GM12878 (cell line): ENCODE measurements around the gene NPHP3. TPM values are rescaled to one million over a fixed set of nuclear protein-coding genes. Genes with fewer than 3 reads are reported as not detected.

Source experiments
- ATAC-seq: fragments of 200-7000 bp; cut with Tn5 transposase; 3 replicates; pipeline ENCODE4 v1.9.1; 2020; ENCODE audit warnings: mild to moderate bottlenecking, moderate library complexity
- BruUV-seq: library from RNA; stranded (reverse); fragments of 400-500 nt; replicated peaks from 2 replicates; lab custom pipeline; 2021; lab: Mats Ljungman, UMichigan
- CTCF ChIA-PET: fragments of 300-600 bp; sonication (Branson Sonifier 250); formaldehyde crosslinking; extraction: SDS; loops from one replicate; lab custom pipeline; 2021; ENCODE audit warnings: inconsistent platforms; lab: Yijun Ruan, JAX
- POLR2A ChIA-PET: fragments of 350-600 bp; formaldehyde crosslinking; extraction: SDS; loops from one replicate; lab custom pipeline; 2021; ENCODE audit warnings: inconsistent platforms; lab: Charles Lee
- RAD21 ChIA-PET: fragments of 300-600 bp; sonication (Branson Sonifier 250); formaldehyde crosslinking; loops from one replicate; lab custom pipeline; 2023; ENCODE audit warnings: antibody characterized with exemption; ENCODE audit not compliant: unreplicated experiment; lab: Charles Lee
- SMC1A ChIA-PET: fragments of 300-600 bp; sonication (Branson Sonifier 250); formaldehyde crosslinking; loops from one replicate; lab custom pipeline; 2023; ENCODE audit not compliant: unreplicated experiment, uncharacterized antibody; lab: Charles Lee
- DNase-seq: peaks from one replicate; pipeline ENCODE4 v3.0.0-alpha.2; 2011; ENCODE audit warnings: low read depth, low spot score
- FAIRE-seq: peaks from 3 replicates; lab custom pipeline; 2011; peaks lifted over from hg19 to GRCh38; lab: Jason Lieb, UNC
- H2AFZ ChIP-seq: 2 replicates; pipeline ENCODE4 v1.6.0; 2011; ENCODE audit warnings: low read depth, low read length, control low read depth; ENCODE audit not compliant: control insufficient read depth
- H3K27ac ChIP-seq: 2 replicates; pipeline ENCODE4 v1.5.1; 2011; ENCODE audit warnings: control low read depth; ENCODE audit not compliant: control insufficient read depth, insufficient read depth
- H3K27me3 ChIP-seq, 2 experiments: replicated peaks in 1 of 2; 2 replicates each; pipeline versions ENCODE4 v1.6.0 to v1.6.1; 2011; ENCODE audit warnings: low read length in 1 of 2; ENCODE audit not compliant: control insufficient read depth in 2 of 2, insufficient read depth in 2 of 2
- H3K36me3 ChIP-seq, 2 experiments: 2 replicates each; pipeline ENCODE4 v1.5.1; 2011; ENCODE audit warnings: low read length in 1 of 2; ENCODE audit not compliant: control insufficient read depth in 2 of 2, insufficient read depth in 2 of 2
- H3K4me1 ChIP-seq: 2 replicates; pipeline ENCODE4 v1.6.1; 2011; ENCODE audit warnings: mild to moderate bottlenecking, low read length, moderate library complexity, mixed read lengths; ENCODE audit not compliant: control insufficient read depth, insufficient read depth
- H3K4me2 ChIP-seq: 2 replicates; pipeline ENCODE4 v1.6.0; 2011; ENCODE audit warnings: control low read depth; ENCODE audit not compliant: control insufficient read depth, insufficient read depth
- H3K4me3 ChIP-seq: fragments of 200-600 bp; sonication (generic); 2 replicates; pipeline ENCODE4 v1.5.1; 2016
- H3K79me2 ChIP-seq: 2 replicates; pipeline ENCODE4 v1.6.0; 2011; ENCODE audit warnings: low read length; ENCODE audit not compliant: control insufficient read depth, insufficient read depth
- H3K9ac ChIP-seq: 2 replicates; pipeline ENCODE4 v1.8.0; 2011; ENCODE audit warnings: low read length, control low read depth, mixed read lengths; ENCODE audit not compliant: control insufficient read depth, insufficient read depth
- H3K9me3 ChIP-seq: replicated peaks from 3 replicates; pipeline ENCODE4 v1.5.1; 2011; ENCODE audit warnings: mild to moderate bottlenecking, low read length; ENCODE audit not compliant: control insufficient read depth, insufficient read depth
- H4K20me1 ChIP-seq: 2 replicates; pipeline ENCODE4 v1.6.0; 2011; ENCODE audit not compliant: control insufficient read depth, insufficient read depth
- CEBPB ChIP-seq, 2 experiments: fragments of 150-350 bp in 1 of 2; IDR thresholded peaks; 2 replicates each; pipeline ENCODE4 v1.6.1; 2012 to 2014; ENCODE audit warnings: low read depth in 2 of 2, low read length in 2 of 2, borderline replicate concordance in 1 of 2, inconsistent platforms in 1 of 2
- CTCF ChIP-seq, 3 experiments: IDR thresholded peaks in 2 of 3; conservative IDR thresholded peaks in 1 of 3; 2 replicates each; pipeline ENCODE4 v1.5.1; 2011; ENCODE audit warnings: low read depth in 3 of 3, low read length in 3 of 3, mild to moderate bottlenecking in 3 of 3, control low read depth in 2 of 3, moderate library complexity in 2 of 3, inconsistent platforms in 1 of 3, mixed read lengths in 1 of 3; ENCODE audit not compliant: control insufficient read depth in 2 of 3, insufficient read depth in 1 of 3; ENCODE audit errors: extremely low read depth in 1 of 3
- EZH2 ChIP-seq: IDR thresholded peaks from 2 replicates; pipeline ENCODE4 v1.6.1; 2012; ENCODE audit warnings: low read depth, mild to moderate bottlenecking, control low read depth, inconsistent platforms, low read length, borderline replicate concordance; ENCODE audit not compliant: control insufficient read depth
- MEF2A ChIP-seq: IDR thresholded peaks from 2 replicates; pipeline ENCODE4 v1.6.1; 2011; ENCODE audit warnings: low read depth, mild to moderate bottlenecking, low read length, moderate library complexity; ENCODE audit not compliant: insufficient read depth
- PBX3 ChIP-seq: IDR thresholded peaks from 2 replicates; pipeline ENCODE4 v1.6.1; 2011; ENCODE audit warnings: mild to moderate bottlenecking, low read depth, low read length, moderate library complexity; ENCODE audit not compliant: insufficient replicate concordance
- RAD21 ChIP-seq: IDR thresholded peaks from 2 replicates; pipeline ENCODE4 v1.6.1; 2011; ENCODE audit warnings: mild to moderate bottlenecking, low read depth, low read length, moderate library complexity; ENCODE audit not compliant: insufficient read depth
- RELB ChIP-seq: fragments of 450-650 bp; IDR thresholded peaks from 2 replicates; pipeline ENCODE4 v1.6.1; 2017; ENCODE audit warnings: low read depth, mild to moderate bottlenecking, moderate library complexity
- REST ChIP-seq: IDR thresholded peaks from 2 replicates; pipeline ENCODE4 v1.6.1; 2012; ENCODE audit warnings: mild to moderate bottlenecking, low read depth, low read length
- RFX5 ChIP-seq: IDR thresholded peaks from 2 replicates; pipeline ENCODE4 v1.6.1; 2011; ENCODE audit warnings: low read depth, low read length, improper control_type of control experiment
- SMC3 ChIP-seq: IDR thresholded peaks from 2 replicates; pipeline ENCODE4 v1.6.1; 2011; ENCODE audit warnings: low read length, improper control_type of control experiment, borderline replicate concordance
- SREBF1 ChIP-seq: IDR thresholded peaks from 2 replicates; pipeline ENCODE4 v1.6.1; 2012; ENCODE audit warnings: mild to moderate bottlenecking, low read length
- ZNF217 ChIP-seq: fragments of 450-650 bp; IDR thresholded peaks from 2 replicates; pipeline ENCODE4 v1.6.1; 2017; ENCODE audit warnings: antibody characterized with exemption, mild to moderate bottlenecking
- WGBS: methylation state at CpG from one replicate; pipeline ENCODE4 v1.1.6; 2016; ENCODE audit warnings: low lambda C conversion rate; ENCODE audit not compliant: insufficient replicate concordance, insufficient coverage; ENCODE audit errors: missing lambda C conversion rate; 5-methylcytosine and 5-hydroxymethylcytosine counted together
- in situ Hi-C: fragments of 300-500 bp; cut with MboI; formaldehyde crosslinking; loops from 9 replicates; pipeline ENCODE4 v1.14.3; 2018; ENCODE audit warnings: mixed read lengths
- intact Hi-C: fragments of 100-400 bp; cut with micrococcal nuclease; formaldehyde crosslinking; loops from one replicate; pipeline ENCODE4 v1.14.2; 2022; ENCODE audit not compliant: unreplicated experiment
- polyA plus RNA-seq, 11 experiments: library from polyadenylated mRNA; depleted of rRNA in 4 of 11; unstranded in 6 of 11; stranded (reverse) in 5 of 11; fragments of >200 nt; fragmentation: Nextera tagmentation in 4 of 11; fragmentation: Illumina TruSeq in 1 of 11; extraction: Ambion mirVana in 4 of 11; extraction: Trizol in 1 of 11; gene quantifications; 1 replicate in 1 of 11; 2 replicates in 10 of 11; pipeline versions ENCODE4 v1.2.1 to v1.2.3, GENCODE V29; 2011 to 2016; ENCODE audit warnings: inconsistent platforms in 2 of 11, missing spikeins in 2 of 11, low read depth in 1 of 11
- total RNA-seq, 4 experiments: library from RNA; depleted of rRNA in 3 of 4; stranded (reverse); fragments of >200 nt in 3 of 4; fragmentation: Illumina TruSeq in 1 of 4; extraction: Trizol in 1 of 4; gene quantifications; 2 replicates each; pipeline versions ENCODE4 v1.2.1 to v1.2.3, GENCODE V29; 2013 to 2021

Gene NPHP3
- total and polyA plus RNA-seq, 10 of the 15 experiments (the other 5 are each of a cell fraction or from before 2014, with no cell fraction given): 0.84 to 11.7 (median 2.9) TPM

- H3K27ac ChIP-seq: no peak overlapping the region
- no peaks in the 10 kb centered on the region for H3K9me3 ChIP-seq
- SMC1A ChIA-PET: interaction anchor here (0.7 to 2.8 kb wide), 6 partner anchors 8 to 693 kb away, joined by 3 to 20 read pairs (median 4); no protein-coding TSS in a partner anchor
- ATAC-seq (peak; percentile 70), FAIRE-seq (no peak), DNase-seq (no peak)
- CTCF ChIA-PET: interaction anchor here (0.6 to 3.8 kb wide), 15 partner anchors 9 to 1200 kb away, joined by 3 to 32 read pairs (median 3); no protein-coding TSS in a partner anchor
- 8% methylated on average over 2 of the region's 2 CpGs for WGBS
- H3K4me3 ChIP-seq: no peak overlapping the region
- H3K27me3 ChIP-seq: no peaks in the 10 kb centered on the region; a peak in 2 of 4 replicates
- intact Hi-C loops (loop anchor here (1.0 kb wide), 3 partner anchors 653 to 1196 kb away; no protein-coding TSS in a partner anchor), in situ Hi-C loops (loop anchor here (5.0 to 25.0 kb wide), 3 partner anchors 651 to 1481 kb away; no protein-coding TSS in a partner anchor)
- no peaks in the 10 kb centered on the region for H3K79me2 ChIP-seq
- no peak overlapping the region for H3K4me2 ChIP-seq
- TF ChIP-seq RAD21: peak; percentile 77
- TF ChIP-seq CTCF (IDR thresholded peaks at IDR 0.05 in 2 of 3, conservative IDR thresholded peaks at IDR 0.05 in 1 of 3; ENCODE audit: control insufficient read depth in 2 of 3, extremely low read depth in 1 of 3, insufficient read depth in 1 of 3, low read depth in 3 of 3, low read length in 3 of 3): peak in 2 of 3 experiments; percentile 40 to 57; a peak in 3 of 6 replicates
- TF ChIP-seq PBX3: no peak
- no peak for TF ChIP-seq SREBF1
- TF ChIP-seq REST: no peak
- peak; percentile 49; the same call in 1 of the 2 replicates for TF ChIP-seq SMC3
- TF ChIP-seq RFX5: no peak
- TF ChIP-seq EZH2: no peak
- no peak for TF ChIP-seq ZNF217
- TF ChIP-seq RELB: no peak
- no peak for TF ChIP-seq CEBPB (IDR thresholded peaks at IDR 0.05; ENCODE audit: borderline replicate concordance in 1 of 2, low read depth in 2 of 2, low read length in 2 of 2)
- TF ChIP-seq MEF2A: no peak
- POLR2A ChIA-PET: interaction anchor here (0.6 kb wide), 1 partner anchor 9 kb away, joined by 3 read pairs; no protein-coding TSS in a partner anchor
- H4K20me1 ChIP-seq: no peaks in the 10 kb centered on the region
- no peaks in the 10 kb centered on the region for H3K36me3 ChIP-seq
- no peaks in the 10 kb centered on the region for H3K4me1 ChIP-seq
- BruUV-seq: no TSS peak
- no peak overlapping the region for H2AFZ ChIP-seq
- no peak overlapping the region for H3K9ac ChIP-seq
- RAD21 ChIA-PET: interaction anchor here (1.1 to 1.5 kb wide), 8 partner anchors 311 to 693 kb away, joined by 3 to 5 read pairs (median 4); no protein-coding TSS in a partner anchor
Observed at GRCh38 chr3:132730891-132731580, 8.8 kb upstream of the NPHP3 start.
